Left colon (tissue), 2 donors: ENCODE data around the gene MYH15. TPM values are rescaled to one million over a fixed set of nuclear protein-coding genes. Genes with fewer than 3 reads are reported as not detected.

Experiments used
- ATAC-seq: fragments of 200-7000 bp; cut with Tn5 transposase; one replicate; pipeline ENCODE4 v1.9.1; 2020; ENCODE audit warnings: mild to moderate bottlenecking, moderate library complexity
- DNase-seq, 2 donors: peaks; one replicate each; pipeline ENCODE4 v3.0.0-alpha.2; 2020
- intact Hi-C, 2 donors: fragments of 100-400 bp; cut with DNase I in 1 of 2; cut with micrococcal nuclease in 1 of 2; formaldehyde crosslinking; loops; one replicate each; pipeline versions ENCODE4 v1.11.2 to v1.14.0; 2022; cut with DNase I, micrococcal nuclease
- total RNA-seq, 2 donors: library from RNA; stranded (reverse); fragmentation: NEBNext Ultra II Directional; extraction: Animal tissue kit (Norgen Biotek cat#: 25700); gene quantifications; one replicate each; pipeline ENCODE4 v1.2.1, GENCODE V29; 2021
- donor health status: DM: no; HTN: no; CAD: no.
- donor health status: DM: yes; HTN: yes; CAD: no.

MYH15 gene
- total RNA-seq, 2 donors from 2014 or later, result 0.31 to 0.34 TPM

GRCh38 chr3:108377384-108377783 is 133.0 kb downstream of the MYH15 start:
- ATAC-seq (no peak), DNase-seq (no peak)
- intact Hi-C loops, result no loop called here

- DNase-seq (no peak), ATAC-seq (no peak)
- intact Hi-C loops, result no loop called here
These were observed 134.4 kb downstream of the MYH15 start for GRCh38 chr3:108376026-108376425.

GRCh38 chr3:108359011-108359410 is 151.4 kb downstream of the MYH15 start:
- ATAC-seq (no peak), DNase-seq (no peak)

GRCh38 chr3:108357042-108357441 is 153.4 kb downstream of the MYH15 start:
- ATAC-seq (no peak), DNase-seq (no peak)
- intact Hi-C loops, result no loop called here

More at GRCh38 chr3:108359011-108359410, 151.4 kb downstream of the MYH15 start:
- intact Hi-C loops, result no loop called here

GRCh38 chr3:108354562-108354961 is 155.8 kb downstream of the MYH15 start:
- ATAC-seq, result no peak
- intact Hi-C loops, result no loop called here
- no peak for DNase-seq

GRCh38 chr3:108352176-108352575 is 158.2 kb downstream of the MYH15 start:
- intact Hi-C loops, result no loop called here
- ATAC-seq (no peak), DNase-seq (no peak)

GRCh38 chr3:108346301-108347227 is 163.8 kb downstream of the MYH15 start:
- intact Hi-C loops, result no loop called here
- DNase-seq (no peak), ATAC-seq (no peak)

- DNase-seq, result no peak
- intact Hi-C loops, result no loop called here
- ATAC-seq, result peak; percentile 61
These were observed 164.7 kb downstream of the MYH15 start for GRCh38 chr3:108345492-108346205.

- DNase-seq, result no peak
- ATAC-seq, result no peak
- intact Hi-C loops, result no loop called here
These were observed 166.9 kb downstream of the MYH15 start for GRCh38 chr3:108343491-108343890.

- no peak for DNase-seq
- intact Hi-C loops, result no loop called here
- no peak for ATAC-seq
These were observed 167.4 kb downstream of the MYH15 start for GRCh38 chr3:108342837-108343486.

- no peak for DNase-seq
- ATAC-seq, result no peak
- intact Hi-C loops, result no loop called here
These were observed 168.5 kb downstream of the MYH15 start for GRCh38 chr3:108341911-108342310.

GRCh38 chr3:108338901-108339545 is 171.4 kb downstream of the MYH15 start:
- ATAC-seq (no peak), DNase-seq (no peak)
- intact Hi-C loops, result no loop called here

GRCh38 chr3:108334701-108335100 is 175.7 kb downstream of the MYH15 start:
- no peak for ATAC-seq

GRCh38 chr3:108333961-108334360 is 176.4 kb downstream of the MYH15 start:
- intact Hi-C loops, result no loop called here

More at GRCh38 chr3:108334701-108335100, 175.7 kb downstream of the MYH15 start:
- intact Hi-C loops, result no loop called here
- no peak for DNase-seq

GRCh38 chr3:108331792-108332191 is 178.6 kb downstream of the MYH15 start:
- ATAC-seq (no peak), DNase-seq (no peak)
- intact Hi-C loops, result no loop called here

More at GRCh38 chr3:108333961-108334360, 176.4 kb downstream of the MYH15 start:
- ATAC-seq, result no peak
- DNase-seq, result no peak
